ENCODE data around the gene PTCSC3.
A peak's percentile ranks its signal among the peaks of the same experiment; 100 is the strongest.
"Not testable (repeated sequence)": the region's sequence is repeated elsewhere in the genome, so short reads cannot be mapped to it uniquely, and the experiment has no call there.

The PTCSC3 gene

DNA sequence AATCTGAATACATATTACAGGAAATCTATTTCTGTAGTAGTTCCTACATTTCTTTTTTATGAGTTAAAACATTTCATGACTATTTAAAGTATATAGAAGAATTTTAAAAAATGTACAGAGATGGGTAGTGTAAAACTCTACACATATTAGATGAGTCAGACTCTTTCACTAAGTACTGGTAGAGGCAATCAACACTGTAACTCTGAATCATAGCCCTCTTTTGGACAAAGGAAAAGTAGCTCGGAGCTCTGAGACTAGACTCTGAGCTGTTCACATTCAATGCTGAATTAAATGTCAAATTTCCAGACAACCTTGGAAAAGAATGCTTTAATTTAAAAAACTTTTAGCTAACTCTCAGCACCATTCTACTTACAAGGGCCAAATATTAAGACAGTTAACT lies 3.4 kb downstream of the PTCSC3 start:
- peak; percentile 16 for DNase-seq

GRCh38 chr14:36171607-36172006 lies 4.9 kb downstream of the PTCSC3 start:
- DNase-seq: no peak

DNA sequence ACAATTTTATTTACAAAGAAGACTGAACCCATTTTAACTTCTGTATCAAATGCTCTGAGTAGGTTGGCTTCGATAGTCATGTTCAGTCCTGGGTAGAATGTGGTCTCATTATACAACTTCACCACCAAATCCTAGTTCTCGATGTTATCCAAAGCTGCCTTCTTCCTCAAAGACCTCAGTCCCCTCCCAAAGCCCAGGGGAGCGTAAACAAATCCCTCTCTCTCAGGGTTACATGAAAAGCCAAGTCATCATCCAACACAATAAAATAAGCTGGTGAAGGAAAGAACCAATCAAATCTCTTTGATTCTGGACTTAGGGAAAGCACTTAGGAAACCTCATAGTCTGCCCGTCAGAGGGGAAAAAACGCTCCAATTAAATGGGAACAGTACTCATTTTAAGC lies 9.1 kb downstream of the PTCSC3 start:
- no peak for DNase-seq

GRCh38 chr14:36163451-36163850 lies 13.1 kb downstream of the PTCSC3 start:
- DNase-seq: no peak

DNA sequence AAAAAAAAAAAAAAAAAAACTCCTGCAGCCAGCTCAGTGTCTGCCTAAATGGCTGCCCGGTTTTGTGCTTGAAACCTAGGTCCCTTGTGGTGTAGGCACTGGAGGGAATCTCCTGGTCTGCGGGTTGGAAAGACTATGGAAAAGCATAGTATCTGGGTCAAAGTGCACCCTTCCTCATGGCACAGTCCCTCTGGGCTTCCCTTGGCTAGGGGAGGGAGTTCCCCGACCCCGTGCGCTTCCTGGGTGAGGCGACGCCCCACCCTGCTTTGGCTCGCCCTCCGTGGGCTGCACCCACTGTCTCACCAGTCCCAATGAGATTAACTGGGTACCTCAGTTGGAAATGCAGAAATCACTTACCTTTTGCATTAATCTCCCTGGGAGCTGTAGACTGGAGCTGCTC lies 14.3 kb downstream of the PTCSC3 start:
- no peak for DNase-seq

- DNase-seq: no peak
Measured at GRCh38 chr14:36161776-36162175, 14.7 kb downstream of the PTCSC3 start.

- no peak for DNase-seq
Measured at GRCh38 chr14:36151335-36151734, 25.2 kb downstream of the PTCSC3 start.

DNA sequence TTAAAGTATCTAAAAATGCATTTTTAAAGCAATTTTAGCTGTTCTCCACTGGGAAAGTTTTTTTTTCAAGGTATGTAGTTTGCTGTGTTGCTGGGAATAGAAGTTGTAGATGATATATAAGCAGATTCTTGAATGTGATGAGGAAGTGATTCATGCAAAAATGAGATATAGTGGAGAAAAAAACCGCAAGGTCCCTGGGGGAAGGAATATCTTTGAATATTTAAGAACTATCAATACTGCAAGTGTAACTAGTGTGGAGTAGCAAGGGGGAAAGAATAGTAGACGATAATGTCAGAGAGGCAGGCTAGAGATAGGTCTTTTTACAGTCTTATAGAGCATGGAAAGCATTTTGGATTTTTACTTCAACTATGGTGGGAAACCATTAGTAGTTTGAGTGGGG lies 42.5 kb downstream of the PTCSC3 start:
- no peak for DNase-seq

- DNase-seq: no peak
Measured at GRCh38 chr14:36132826-36133225, 43.7 kb downstream of the PTCSC3 start.

DNA sequence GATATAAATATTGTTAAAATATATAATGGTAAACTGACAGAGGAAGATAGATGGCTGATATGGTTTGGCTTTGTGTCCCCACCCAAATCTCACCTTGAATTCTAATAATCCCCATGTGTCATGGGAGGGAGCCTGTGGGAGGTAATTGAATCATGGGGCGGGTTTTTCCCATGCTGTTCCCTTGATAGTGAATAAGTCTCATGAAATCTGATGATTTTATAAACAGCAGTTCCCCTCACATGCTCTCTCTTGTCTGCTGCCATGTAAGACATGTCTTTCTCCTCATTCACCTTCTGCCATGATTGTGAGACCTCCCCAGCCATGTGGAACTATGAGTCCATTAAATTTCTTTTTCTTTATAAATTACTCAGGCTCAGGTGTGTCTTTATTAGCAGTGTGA lies 46.3 kb downstream of the PTCSC3 start:
- no peak for DNase-seq

- DNase-seq: no peak
Measured at GRCh38 chr14:36129181-36129580, 47.3 kb downstream of the PTCSC3 start.

- no peak for DNase-seq
Measured at GRCh38 chr14:36113341-36113740, 63.2 kb downstream of the PTCSC3 start.

DNA sequence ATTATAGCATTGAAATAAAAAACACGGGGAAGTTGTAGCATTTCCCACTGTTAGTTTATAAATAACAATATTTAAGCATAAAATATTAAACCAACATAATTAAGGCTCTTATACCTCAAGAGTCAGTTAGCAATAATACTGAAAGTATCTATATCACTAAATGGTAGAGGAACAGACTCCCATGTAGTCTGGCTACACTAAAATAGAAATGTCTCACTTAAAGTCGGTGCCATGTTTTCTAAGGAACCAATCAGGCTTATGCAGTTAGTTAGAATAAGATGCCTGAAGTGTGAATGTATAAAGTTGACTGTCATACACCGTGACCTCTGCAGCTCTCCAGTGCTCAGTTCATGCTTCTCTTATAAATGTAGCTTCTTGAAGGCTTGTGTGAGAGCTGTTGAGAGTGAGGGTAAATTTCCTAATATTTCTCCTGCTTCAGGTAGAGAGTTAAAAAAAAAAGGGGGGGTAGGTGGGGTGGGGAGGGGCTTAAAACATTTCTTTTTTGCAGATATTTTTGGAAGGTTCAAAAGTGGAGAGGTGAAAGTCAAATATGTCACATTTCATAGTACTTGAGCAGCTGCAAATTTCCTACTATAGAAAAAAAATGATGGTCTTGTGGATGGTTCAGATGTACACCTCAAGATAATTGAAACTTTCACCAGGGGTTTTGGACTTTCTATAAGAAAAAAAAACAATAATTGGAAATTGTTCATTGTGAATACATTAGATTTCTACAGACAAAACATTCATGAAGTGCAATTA lies 64.5 kb downstream of the PTCSC3 start:
- no peak for DNase-seq

- no peak for DNase-seq
Measured at GRCh38 chr14:36105401-36105800, 71.1 kb downstream of the PTCSC3 start.

GRCh38 chr14:36104258-36104657 lies 72.3 kb downstream of the PTCSC3 start:
- DNase-seq: not testable (repeated sequence)

- DNase-seq: no peak
Measured at GRCh38 chr14:36099619-36100018, 76.9 kb downstream of the PTCSC3 start.

DNA sequence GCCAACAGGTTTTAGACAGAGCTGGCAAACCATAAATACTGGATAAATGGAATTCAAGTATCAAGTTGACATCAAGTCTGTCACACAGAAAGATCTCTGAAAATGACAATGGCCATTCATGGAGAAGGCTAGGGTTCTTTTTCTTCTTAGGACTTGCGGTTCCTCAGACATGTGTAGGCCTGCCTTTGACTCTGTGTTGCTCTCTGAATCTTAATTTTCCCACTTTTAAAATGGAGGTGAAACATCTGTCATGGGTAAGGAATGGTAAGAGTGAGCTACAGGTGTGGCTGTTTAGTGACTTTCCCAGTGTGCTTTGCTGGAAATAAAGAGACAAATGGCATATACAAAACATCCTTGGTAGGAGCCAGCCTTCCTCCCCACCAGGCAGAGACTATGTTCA lies 79.2 kb downstream of the PTCSC3 start:
- no peak for DNase-seq

DNA sequence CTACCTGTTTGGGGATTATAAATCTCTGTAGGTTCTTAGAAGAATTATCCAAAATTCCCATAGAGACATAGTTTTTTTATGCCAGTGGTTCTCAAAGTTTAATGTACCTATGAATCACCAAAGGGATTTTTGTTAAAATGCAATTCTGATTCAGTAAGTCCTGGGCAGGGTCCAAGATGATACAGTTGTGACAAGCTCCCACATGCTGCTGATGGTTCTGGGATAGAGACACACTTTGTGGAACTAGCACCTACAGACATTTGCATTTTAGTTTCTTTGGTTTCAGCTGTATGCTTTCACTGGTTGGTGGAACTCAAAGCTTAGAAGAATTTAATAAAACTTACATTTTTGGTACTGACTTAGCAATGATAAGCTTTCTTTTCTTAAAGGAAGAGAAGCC lies 80.4 kb downstream of the PTCSC3 start:
- peak; percentile 11 for DNase-seq

DNA sequence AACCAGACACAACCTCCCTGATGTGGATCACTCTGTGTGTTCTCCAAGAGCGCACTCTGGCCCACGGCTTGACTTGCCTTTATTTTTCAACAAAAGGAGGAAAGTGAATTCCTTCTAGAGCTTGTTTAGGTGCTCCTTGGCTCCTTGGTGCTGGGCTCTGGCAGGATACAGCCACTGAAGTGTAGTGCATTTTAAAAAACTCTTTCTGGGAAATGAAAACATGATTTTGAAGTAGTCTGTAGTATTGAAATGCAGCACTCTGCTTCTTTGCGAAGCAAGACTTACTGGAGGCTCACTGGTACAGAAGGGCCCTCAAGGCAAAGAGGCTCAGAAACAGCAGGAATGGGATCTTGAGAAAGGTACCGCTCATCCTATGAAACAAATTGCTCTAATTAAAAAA lies 81.6 kb downstream of the PTCSC3 start:
- no peak for DNase-seq

GRCh38 chr14:36091096-36091495 lies 85.4 kb downstream of the PTCSC3 start:
- peak; percentile 93 for DNase-seq

DNA sequence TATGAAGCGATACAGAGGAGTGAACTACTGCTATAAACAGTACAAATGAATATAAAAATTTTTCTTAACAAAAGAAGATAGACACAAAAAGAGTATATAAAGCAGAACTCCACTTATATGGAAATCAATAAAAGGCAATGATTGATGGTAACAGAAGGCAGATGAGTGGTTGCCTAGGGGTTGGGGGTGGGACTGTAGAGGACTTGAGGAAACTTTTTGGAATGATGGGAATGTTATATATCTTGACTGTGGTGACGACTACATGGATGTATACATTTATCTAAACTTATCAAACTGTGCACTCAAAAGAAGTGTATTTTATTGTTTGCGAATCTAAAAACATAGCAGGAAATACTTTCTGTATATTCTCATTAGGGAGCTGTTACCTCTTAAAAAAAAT lies 89.1 kb downstream of the PTCSC3 start:
- no peak for DNase-seq

- DNase-seq: no peak
Measured at GRCh38 chr14:36086629-36087395, 89.7 kb downstream of the PTCSC3 start.

DNA sequence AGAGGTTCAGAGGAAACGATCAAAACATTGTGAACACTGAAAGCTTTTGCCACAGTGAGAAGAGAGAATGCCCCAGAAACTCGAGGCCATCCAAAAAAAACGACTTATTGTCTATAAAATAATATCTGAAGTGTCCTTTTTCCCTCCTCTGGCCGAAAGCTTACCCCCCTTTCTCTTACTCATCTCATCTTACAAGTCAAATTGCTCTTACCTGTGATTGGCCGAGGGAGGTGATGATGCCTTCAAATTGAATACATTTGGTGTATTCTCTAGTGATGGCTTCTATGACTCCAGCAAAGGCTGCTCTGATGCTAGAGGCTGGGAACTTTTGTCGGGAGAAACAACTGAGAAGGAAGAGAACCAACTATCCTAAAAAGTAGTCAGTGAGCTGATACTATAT lies 90.7 kb downstream of the PTCSC3 start:
- no peak for DNase-seq
